ENCODE data around the gene DUSP28. TPM values are rescaled to one million over a fixed set of nuclear protein-coding genes. Genes with fewer than 3 reads are reported as not detected.
"Not testable (repeated sequence)": the region's sequence is repeated elsewhere in the genome, so short reads cannot be mapped to it uniquely, and the experiment has no call there.

DUSP28 gene
- total RNA-seq, 4 donors from 2014 or later = 3.3 to 5.5 (median 4.7) TPM

DNA sequence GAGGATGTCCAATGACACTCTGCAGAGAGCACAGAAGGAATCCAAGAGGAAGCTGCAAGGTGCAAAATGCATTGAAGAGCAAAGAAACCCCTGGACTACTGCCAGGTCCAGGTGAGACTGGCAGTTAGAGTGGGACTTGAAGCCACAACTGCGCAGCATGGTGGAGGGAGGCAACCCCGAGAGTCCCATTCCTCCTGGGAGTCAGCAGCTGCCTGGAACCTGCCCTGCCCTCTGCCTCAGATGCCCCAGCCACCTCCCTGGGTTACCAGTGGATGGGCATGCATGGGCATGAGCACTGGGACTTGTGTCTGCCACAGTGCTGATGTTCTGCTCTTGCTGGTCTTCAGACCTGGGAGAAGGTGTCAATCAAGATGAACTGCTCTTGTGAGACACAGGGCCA is 45.5 kb upstream of the DUSP28 start:
- ATAC-seq (ENCODE audit: low FRiP score) = no peak
- TF ChIP-seq, protein P1, sequence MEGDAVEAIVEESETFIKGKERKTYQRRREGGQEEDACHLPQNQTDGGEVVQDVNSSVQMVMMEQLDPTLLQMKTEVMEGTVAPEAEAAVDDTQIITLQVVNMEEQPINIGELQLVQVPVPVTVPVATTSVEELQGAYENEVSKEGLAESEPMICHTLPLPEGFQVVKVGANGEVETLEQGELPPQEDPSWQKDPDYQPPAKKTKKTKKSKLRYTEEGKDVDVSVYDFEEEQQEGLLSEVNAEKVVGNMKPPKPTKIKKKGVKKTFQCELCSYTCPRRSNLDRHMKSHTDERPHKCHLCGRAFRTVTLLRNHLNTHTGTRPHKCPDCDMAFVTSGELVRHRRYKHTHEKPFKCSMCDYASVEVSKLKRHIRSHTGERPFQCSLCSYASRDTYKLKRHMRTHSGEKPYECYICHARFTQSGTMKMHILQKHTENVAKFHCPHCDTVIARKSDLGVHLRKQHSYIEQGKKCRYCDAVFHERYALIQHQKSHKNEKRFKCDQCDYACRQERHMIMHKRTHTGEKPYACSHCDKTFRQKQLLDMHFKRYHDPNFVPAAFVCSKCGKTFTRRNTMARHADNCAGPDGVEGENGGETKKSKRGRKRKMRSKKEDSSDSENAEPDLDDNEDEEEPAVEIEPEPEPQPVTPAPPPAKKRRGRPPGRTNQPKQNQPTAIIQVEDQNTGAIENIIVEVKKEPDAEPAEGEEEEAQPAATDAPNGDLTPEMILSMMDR (IDR thresholded peaks at IDR 0.05) = no peak
- DNase-seq (ENCODE audit: low spot score) = no peak

DNA sequence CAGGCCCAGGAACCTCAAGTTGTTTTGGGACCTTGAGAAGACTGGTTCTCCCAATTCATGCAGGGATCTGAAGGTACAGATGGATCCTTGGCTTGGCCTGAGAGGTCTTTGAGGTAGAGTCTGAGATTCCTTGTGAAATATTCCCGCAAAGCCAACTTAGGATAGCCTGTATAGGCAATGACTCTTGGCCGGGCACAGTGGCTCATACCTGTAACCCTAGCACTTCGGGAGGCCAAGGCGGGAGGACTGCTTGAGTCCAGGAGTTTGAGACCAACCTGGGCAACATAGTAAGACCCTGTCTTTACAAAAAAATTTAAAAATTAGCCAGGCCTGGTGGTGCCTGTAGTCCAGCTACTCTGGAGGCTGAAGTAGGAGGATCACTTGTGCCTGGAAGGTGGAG is 42.8 kb upstream of the DUSP28 start:
- ATAC-seq (ENCODE audit: low FRiP score) = no peak
- no peak for DNase-seq (ENCODE audit: low spot score)
- TF ChIP-seq, protein P1 (IDR thresholded peaks at IDR 0.05) = no peak

DNA sequence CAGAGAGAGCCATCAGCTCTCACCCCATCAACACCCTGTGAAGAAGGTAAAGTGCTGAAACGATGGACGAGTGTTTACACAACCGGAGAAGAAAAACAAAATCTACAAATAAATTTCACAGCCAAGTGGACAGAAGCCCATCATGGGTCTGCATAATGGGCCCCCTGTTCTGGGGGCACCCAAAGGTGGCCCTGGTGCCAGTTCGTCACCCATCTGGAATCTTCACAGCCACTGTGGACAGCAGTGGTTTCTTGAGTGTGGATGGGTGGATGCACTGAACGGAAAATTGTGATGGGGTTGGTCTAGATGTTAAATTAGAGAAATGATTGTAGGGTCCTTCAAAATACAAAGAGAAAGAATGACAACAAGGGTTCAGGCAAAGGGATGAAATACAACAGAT is 41.2 kb upstream of the DUSP28 start:
- DNase-seq (ENCODE audit: low spot score) = peak; percentile 5
- ATAC-seq (ENCODE audit: low FRiP score) = no peak
- TF ChIP-seq, protein P1 (IDR thresholded peaks at IDR 0.05) = no peak

DNA sequence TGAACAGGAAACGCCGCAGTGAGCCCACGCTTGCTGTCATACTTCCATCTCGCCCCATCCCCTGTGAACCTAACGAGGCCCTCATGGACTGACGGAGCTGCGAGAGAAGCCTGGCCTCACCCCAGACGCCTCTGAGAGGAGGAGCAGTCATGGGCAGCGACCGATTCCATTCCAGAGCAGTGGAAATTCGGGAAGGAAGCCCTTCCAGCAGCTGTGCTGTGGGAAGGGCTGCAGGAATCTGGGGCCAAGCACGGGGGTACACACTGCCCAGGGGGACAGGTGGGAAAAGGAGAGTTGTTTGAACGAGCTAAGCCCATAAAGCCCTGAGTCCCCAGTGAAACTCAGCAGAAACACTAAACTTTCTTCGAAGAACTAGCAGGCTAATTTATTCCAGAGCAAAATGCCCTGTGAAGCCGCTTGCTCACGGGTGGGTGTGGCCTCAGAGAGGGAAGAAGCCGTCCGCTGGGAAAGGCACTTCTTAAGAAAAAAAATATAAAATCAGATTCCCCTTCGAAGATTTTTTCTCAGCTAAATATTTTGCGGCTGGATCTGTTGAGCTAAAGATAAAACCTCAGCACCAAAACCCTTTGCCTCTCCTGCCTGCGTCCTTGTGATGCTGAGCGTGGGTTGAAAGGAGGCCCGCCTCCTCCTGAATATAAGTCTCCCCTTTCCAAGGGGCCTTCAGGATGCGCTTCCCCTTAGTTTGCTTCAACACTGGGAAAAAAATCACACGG is 40.6 kb upstream of the DUSP28 start:
- DNase-seq (ENCODE audit: low spot score) (no peak), ATAC-seq (ENCODE audit: low FRiP score) (no peak)
- TF ChIP-seq, protein P1 (IDR thresholded peaks at IDR 0.05) = no peak

DNA sequence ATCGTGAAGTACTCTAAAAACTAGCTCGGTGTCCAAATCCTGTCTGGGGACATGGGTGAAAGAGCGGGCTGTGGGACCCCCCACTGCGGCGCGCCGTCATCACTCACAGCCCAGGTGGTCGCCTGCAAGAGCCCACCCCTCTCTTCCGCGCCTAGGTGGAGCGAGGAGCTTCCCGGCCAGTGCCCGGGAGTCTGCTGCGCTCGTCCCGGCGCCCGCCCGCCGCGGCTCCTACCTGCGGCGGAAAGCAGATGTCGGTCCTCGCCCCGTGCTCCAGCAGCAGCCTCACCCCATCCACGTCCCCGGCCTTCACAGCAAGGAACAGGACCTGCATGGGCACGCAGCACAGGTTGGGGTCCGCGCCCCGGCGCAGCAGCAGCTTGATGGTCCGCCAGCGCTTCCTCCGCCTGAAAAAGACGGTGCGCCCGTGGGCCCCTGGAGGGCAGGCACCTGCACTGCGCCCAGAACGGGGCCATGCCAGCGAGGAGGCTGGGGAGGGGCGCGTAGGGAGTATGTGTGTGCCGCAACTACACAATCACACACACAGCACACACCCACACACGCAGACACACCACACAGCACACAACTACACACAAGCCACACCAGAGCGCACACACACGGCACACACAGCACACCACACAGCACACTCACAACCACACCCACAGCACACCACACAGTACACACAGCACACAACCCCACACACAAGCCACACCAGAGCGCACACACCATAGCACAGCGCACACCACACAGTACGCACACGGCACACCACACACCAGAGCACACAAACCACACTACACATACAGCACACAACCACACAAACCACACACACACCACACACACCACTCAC is 39.8 kb upstream of the DUSP28 start:
- ATAC-seq (ENCODE audit: low FRiP score) = no peak
- TF ChIP-seq, protein P1 (IDR thresholded peaks at IDR 0.05) = no peak
- DNase-seq (ENCODE audit: low spot score) = no peak

DNA sequence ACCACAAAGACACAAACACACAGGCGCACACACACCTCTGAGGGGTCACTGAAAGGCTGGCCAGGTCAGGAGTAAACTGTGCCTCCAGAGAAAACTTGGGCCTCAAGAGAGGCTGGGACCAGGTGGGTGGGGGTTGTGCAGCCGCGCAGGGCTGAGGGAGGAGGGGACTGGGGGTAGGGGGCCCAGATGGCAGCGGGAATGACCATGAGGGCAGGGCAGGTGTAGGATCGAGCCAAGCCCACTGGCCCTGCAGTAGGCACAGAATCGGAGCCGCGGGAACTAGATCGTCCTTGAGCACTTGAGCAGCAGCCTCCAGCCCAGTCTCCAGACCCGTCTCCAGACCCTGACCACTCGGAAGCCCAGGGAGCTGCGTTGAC is 39.2 kb upstream of the DUSP28 start:
- TF ChIP-seq, protein P1 (IDR thresholded peaks at IDR 0.05) = no peak
- ATAC-seq (ENCODE audit: low FRiP score) (no peak), DNase-seq (ENCODE audit: low spot score) (no peak)

DNA sequence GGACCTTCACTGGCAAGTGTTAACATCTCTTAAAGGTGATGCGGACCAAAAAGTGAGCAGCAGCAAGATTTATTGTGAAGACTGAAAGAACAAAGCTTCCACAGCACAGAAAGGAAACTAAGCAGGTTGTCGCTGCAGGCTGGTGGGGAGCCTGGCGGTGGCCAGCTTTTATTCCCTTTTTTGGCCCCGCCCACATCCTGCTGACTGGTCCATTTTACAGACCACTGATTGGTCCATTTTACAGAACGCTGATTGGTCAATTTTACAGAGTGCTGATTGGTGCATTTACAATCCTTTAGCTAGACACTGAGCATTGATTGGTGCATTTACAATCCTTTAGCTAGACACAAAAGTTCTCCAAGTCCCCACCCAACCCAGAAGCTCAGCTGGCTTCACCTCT is 38.3 kb upstream of the DUSP28 start:
- ATAC-seq (ENCODE audit: low FRiP score); DNase-seq (ENCODE audit: low spot score): not testable (repeated sequence)
